Ecto neural progenitor cell (in vitro differentiated cells): ENCODE results near the gene SBK3.
"Not testable (repeated sequence)": the region's sequence is repeated elsewhere in the genome, so short reads cannot be mapped to it uniquely, and the experiment has no call there.

Source experiments
- DNase-seq: peaks from one replicate; pipeline ENCODE4 v3.0.0-alpha.2; 2018; ENCODE audit warnings: low spot score

SBK3 gene, protein sequence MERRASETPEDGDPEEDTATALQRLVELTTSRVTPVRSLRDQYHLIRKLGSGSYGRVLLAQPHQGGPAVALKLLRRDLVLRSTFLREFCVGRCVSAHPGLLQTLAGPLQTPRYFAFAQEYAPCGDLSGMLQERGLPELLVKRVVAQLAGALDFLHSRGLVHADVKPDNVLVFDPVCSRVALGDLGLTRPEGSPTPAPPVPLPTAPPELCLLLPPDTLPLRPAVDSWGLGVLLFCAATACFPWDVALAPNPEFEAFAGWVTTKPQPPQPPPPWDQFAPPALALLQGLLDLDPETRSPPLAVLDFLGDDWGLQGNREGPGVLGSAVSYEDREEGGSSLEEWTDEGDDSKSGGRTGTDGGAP

DNA sequence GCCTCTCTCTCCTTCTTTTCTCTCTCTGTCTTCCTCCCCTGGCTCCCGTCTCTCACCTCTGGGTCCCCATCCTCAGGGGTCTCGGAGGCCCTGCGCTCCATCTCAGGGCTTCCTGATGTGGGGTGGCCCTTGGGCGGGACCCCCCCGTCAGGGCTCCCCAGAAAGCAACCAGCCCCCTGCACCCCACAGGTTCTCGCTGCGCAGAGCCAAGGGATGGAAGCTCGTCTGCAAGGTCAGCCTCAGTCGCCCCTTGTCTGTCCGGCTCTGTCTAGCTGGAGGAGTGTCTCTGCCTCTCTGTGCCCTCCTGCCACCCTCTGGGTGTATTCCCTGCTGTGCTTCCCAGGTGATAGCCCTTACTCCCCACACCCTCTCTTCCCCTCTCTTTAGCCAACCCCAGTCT, at the start of gene SBK3:
TSS of gene SBK3 (minus strand) at position 101 of the 400 bp plus-strand sequence. CDS start at position 101, 0 bp downstream.
- DNase-seq = no peak

DNA sequence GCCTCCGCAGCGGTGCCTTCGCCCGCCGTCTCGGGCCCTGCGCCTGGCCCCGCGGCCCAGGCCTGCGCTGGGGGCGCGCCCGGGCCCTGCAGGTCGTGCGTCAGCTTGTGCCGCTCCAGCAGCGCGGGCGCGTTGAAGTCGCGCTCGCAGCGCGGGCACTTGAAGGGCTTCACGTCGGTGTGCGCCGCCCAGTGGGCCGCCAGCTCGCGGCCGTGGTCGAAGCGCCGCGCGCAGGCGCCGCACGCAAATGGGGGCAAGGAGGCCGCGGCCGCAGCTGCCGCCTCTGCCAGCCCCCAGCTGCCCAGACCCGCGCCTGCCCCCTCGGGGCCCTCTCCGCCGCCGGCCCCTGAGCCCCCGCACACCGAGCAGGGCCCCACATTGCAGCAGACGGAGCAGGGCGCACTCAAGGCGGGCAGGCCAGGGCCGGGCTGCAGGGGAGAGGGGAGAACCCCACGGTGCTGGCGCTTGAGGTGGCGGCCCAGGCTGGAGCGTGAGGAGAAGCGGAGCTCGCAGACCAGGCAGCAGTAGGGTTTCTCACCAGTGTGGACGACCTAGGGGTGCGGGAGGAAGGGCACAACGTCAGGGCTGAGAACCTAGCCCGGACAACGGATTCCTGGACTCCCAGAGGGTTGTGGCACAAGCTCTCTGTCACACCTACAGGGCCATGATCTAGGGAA, 47.9 kb upstream of the SBK3 start:
- DNase-seq = no peak

DNA sequence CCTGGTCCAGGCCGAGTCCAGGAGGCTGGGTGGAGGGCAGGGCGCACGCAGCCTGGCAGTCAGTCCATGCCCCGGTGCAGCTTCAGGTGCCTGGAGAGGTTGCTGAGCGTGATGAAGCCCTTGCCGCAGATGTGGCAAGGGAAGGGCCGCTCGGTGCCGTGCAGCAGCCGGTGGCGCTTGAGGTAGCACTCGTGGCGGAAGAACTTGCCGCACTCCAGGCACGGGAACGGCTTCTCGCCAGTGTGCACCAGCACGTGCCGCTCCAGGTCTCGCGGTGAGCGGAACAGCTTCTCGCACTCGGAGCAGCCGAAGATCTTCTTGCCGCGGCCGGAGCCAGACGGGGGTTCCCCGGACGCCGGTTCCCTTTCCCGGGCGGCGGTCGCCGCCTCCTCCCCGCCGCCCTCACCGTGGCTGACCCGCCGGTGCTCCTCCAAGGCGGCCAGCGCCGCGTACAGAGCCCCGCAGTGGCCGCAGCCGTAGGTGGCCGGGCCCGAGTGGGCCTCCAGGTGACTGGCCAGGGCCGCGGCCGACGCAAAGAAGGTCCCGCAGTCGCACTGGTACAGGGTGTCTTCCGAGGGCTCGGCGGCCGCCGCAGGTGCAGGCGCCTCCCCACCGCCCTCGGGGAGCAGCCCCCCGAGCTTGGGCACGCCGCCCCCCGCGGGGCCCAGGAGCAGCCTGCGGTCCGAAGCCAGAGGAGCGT, 47.2 kb upstream of the SBK3 start:
- DNase-seq = no peak

DNA sequence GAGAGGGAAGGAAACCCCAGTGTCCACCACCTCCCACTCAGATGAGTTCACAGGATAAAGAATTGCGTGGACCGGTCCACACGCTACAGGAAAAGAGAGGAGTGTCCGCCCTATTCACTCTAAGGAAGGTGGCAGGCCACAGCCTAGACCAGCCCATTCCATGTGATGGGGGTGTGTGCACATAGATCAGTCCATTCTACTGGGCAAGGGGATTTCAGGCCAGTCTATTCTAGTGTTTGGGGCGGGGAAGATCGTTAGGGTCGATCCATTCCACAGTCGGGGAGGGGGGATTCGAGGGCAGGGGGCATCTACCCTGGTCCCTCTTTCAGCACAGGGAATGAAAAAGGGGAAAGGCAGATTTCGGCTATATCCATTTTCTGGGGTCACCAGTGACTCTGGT, 46.2 kb upstream of the SBK3 start:
- no peak for DNase-seq

DNA sequence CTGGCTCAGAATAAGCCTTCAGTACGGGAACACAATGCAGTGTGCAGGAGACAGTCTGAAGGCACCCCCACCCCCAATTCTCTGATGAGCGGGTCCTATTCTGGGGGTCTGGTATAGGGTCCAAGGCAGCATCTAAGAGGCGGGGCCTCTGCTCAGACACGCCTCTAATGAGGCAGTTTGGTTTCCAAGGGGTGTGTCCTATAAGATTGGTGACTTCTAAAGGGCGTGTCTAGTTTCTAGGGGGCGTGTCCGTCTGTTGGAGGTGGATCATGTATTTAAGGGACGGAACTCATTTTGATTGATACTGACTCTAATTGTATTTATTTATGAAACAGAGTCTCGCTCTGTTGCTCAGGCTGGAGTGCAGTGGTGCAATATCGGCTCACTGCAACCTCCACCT, 45.3 kb upstream of the SBK3 start:
- DNase-seq = no peak

DNA sequence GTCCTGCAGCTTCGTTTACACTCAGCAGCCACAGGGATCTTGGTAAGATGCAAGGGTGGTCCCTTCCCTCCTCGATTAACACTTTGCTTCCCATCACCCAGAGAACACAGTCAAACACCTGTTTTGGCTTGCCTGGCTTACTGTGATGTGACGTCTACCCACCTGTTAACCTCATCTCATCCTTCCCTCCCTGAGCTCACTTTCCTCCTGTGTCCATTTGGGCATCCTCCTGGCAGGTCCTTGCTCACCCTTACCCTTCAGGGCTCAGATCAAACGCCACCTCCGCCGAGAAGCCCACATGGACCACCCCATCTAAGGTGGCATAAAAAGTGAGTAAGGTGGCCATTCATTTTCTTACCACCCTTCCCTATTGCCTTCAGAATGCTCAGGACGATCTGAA, 44.8 kb upstream of the SBK3 start:
- DNase-seq = no peak

DNA sequence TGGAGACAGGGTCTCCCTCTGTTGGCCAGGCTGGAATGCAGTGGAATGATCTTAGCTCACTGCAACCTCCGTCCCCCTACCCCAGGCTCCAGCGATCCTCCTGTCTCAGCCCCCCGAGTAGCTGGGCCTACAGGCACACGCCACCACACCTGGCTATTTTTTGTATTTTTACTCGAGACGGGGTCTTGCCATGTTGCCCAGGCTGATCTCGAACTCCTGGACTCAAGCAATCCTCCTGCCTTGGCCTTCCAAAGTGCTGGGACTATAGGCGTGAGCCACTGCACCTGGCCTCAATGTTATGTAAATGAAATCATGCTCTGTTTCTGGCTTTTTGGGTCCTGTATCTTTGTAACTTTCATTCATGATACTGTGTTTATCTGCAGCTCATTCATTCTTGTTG, 43.4 kb upstream of the SBK3 start:
- DNase-seq = no peak

DNA sequence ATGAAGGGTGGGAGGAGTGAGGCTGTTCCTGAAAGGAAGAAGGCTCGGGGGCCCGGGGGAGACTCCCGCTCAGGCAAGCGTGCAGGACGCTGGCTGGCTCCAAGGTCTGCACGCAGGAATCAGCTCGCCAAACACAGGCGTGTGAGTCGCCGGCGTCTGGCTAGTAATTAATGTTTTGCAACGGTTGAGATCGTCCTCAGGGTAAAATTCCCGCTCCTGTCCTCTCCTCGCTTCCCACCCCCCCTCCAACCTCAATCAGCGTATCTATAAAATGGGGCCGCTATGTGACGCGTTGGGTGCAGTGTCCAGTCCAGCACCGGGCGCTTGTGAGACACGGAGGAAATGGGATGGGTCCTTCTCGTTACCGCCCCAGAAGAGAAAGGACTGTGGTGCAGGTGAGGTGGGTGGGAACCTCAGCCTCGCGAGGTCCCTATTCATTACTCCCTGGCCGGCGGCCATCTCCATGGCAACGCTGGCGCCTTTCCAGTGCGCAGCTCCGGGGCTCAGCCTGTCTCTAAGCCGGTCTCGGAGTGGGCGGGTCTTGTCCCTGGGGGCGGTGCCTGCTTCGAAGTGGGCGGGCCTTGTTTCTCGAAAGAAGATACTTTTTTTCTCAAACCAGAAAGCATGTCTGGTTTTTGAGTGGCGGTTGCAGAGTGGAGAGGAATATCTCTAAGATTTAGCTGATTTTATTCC, 41.8 kb upstream of the SBK3 start:
- peak; percentile 97 for DNase-seq

DNA sequence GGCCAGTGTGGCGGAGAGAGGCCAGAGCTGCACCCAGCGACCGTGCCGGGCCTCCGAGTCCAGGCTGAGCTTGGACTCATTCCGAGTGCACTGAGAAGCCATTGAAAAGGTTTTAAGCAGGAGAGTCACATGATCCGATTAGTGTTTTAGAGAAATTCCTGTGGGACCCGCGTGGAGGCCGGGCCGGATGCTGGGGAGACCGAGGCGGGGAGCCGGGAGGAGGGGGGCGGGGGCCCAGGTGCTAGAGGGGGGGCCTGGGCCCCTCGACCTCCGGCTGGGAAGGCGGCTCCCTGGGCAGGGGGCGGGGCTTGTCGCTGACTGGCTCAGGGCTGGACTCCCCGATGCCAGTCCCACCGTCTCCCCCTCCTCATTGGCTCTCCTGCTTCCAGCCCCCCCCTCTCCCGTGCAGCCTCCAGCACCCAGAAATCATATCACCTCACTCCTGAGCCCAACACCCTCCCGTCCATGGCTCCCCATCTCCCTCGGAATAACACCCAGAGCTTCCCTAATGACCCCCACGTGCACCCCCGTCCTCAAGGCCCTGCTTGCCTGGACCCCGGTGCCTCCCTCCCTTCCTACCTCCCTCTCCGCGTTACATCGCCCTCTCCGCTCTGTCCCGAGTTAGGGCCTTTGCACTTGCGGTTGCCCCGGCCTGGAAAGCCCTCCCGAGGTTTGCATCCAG, 40.5 kb upstream of the SBK3 start:
- peak; percentile 89 for DNase-seq

DNA sequence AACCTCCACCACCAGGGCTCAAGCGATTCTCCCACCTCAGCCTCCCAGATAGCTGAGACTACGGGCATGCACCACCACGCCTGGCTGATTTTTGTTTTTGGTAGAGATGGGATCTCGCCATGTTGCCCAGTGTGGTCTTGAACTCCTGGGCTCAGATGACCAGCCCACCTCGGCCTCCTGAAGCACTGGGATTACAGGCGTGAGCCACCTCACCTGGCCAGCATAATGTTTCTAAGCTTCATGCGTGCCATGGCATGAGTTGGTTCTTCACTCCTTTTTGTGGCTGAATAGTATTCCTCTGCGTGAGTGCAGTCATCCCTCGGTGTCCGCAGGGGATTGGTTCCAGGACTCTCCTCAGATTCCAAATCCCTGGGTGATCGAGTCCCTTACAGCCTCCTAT, 39.5 kb upstream of the SBK3 start:
- DNase-seq = no peak

DNA sequence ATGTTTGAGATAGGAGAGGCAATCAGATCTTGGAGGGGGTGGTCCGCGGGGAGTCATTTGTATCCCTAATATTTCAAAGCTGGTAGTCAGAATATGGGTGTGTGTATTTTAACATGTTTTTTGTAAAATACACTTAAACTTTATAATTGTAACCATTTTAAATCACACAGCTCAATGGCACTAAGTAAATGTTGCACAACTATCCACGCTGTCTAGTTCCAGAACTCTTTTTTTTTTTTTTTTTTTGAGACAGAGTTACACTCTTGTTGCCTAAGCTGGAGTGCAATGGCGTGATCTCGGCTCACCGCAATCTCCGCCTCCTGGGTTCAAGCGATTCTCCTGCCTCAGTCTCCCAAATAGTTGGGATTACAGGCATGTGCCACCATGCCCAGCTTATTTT, 38.6 kb upstream of the SBK3 start:
- not testable (repeated sequence) for DNase-seq

DNA sequence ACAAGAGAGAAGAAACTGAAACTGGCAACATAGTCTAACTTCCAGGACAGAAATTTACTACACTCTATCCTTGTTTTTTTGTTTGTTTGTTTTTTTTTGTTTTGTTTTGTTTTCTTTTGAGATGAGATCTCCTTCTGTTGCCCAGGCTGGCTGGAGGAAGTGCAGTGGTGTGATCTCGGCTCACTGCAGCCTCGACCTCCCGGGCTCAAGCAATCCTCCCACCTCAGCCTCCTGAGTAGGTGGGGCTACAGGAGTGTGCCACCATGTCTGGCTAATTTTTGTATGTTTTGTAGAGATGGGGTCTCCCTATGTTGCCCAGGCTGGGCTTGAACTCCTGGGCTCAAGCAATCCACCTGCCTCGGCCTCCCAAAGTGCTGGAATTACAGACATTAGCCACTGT, 36.9 kb upstream of the SBK3 start:
- DNase-seq = not testable (repeated sequence)

DNA sequence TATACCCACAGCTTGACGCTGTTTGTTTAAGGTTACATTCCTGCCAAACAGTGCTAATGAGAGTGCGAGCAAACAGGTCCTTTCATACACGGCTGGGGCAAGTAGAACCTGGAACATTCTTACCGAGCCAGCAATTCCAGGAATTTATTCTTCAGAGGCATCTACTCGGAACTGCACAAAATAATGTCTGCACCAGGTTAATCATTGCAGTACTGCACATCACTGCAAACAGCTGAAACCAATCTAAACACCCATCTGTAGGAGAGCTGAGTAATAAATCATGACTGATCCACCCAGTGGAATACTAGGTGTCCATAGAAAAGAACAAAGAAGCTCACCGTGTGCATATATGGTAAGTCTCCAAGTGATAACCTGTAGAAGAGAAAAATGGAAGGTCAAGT, 36.5 kb upstream of the SBK3 start:
- DNase-seq = no peak

DNA sequence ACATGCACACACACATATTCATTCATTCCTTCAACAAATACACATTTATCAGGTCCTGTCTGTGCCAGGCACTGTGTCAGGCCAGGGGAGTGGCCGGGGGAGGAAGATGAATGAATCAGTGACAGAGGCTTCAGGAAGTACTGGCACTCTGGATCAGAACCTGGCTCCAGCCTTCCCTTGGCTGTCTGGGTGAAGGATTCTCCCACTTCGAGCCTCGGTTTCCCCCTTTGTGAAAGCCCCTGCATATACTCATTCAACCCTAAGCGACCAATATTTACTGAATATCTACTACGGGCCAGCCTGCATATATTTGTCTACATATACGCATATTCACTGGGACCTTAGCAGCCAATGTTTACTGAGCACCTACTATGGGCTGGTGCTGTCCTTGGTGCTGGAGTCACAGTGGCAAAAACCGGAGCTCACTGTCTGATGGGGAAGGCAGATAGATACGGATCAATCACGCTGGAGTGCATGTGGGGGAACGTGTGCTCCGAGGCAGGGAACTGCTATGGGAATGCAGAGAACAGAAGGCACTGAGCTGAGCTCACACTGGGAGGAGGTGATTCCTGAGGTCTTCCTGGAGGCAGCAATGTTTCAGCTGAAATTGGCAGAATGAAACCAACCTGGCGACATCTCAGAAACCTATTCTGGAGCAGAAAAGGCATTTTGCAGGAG, 35.9 kb upstream of the SBK3 start:
- no peak for DNase-seq

DNA sequence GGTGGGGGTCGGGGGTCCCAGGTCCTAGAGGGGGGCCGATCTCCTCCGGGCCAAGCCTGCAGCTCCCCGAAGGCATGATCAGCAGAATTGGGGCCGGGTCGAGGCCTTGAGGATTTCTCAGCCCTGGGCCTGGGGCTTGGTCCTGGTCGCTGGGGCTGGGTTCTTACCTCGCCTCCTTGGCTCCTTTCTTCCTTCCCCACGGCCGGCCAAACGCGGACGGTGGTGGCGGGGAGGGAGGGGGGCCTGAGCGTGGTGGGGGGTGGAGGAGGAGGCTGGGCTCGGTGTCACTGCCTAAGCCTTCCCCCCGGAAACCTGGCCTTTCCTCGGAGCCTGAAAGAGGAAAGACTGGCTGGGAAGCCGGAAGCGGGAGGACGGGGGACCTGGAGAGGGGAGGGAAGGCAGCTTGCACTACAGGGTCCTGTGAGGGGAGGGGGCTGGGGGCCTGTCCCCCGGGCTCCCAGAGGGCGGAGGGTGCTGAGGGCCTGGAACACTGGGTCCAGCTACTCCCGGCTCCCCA, 35.3 kb upstream of the SBK3 start, which contains the start of gene ZNF579:
TSS of gene ZNF579 (minus strand) at position 221 of the 517 bp plus-strand sequence. CDS start 1,209 bp downstream, outside the sequence.
- peak; percentile 90 for DNase-seq

DNA sequence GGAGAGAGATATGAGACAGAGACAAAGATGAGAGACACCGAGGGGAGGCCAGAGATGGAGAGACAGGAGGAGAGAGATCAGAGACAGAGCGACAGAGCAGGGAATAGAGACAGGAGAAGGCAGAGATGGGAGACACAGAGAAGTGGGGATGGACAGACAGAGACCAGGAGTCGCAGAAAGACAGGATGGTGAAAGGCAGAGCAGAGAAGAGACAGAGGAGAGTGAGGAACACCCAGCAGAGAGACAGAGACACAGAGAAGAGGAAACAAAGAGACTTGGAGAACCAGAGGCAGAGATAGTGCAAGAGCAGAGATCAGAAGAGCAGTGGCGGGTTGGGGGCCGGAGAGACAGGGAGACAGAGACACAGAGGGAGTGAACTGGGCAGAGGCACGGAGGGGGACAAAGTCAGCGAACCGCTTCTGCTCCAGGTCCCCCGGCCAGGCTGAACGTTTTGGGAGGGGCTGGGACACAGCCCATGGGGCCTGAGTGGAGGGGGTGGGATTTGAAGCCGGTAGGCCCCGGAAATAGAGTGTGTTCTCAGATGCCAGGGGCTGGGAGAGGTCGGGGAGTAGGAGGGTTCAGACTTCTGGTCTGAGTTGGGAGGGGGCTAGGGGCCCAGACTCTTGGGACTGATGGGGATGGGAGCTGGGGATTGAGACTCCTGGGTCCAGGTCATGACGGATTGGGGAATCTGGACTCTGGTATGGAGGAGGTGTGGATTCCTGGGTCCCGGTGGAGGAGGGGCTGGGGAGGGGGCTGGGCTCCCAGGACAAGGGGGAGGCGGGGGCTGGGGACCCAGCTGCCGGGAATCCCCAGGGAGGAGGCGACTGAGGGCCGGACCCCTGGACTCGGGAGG, 34.7 kb upstream of the SBK3 start:
- DNase-seq = no peak

DNA sequence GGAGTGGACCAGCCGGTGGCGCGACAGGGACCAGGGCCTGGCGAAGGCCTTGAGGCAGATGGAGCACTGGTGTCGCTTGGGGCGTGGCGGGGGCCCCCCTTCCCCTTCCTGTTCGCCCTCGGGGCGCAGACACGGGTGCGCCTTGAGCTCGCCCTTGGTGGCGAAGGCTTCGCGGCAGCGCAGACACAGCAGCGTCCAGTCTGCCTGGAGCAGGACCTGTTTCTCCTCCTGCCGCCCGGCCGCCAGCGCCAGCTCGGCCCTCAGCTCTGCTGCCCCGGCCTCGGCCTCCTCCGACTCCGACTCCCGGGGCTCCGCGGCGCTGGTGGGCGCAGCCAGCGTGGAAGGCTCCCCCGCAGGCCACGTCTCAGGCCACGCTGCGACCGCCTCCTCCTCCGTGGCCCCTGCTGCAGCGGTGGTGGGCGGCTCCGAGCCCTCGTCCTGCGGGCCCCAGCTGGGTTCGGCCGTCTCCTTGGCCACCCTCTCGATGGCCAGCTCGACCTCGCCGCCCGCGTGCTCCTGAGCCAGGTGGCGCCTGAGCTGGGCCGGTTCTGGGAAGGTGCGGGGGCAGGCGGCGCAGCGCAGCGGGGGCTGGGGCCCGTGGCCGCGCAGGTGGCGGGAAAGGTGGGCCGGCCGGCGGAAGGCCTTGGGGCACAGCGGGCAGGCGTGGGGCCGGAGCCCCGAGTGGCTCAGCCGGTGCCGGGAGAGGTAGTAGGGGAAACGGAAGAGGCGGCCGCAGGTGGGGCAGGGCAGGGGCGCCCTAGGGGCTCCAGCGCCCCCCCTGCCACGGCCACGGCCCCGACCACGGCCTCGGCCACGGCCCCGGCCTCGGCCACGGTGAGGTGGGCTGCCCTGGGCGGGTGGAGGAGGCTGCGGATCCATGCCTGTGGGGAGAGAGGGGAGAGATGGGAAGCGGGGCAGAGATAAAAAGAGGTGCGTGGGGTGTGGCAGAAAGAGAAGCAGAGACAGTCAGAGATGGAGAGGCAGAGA, 33.7 kb upstream of the SBK3 start:
- no peak for DNase-seq

DNA sequence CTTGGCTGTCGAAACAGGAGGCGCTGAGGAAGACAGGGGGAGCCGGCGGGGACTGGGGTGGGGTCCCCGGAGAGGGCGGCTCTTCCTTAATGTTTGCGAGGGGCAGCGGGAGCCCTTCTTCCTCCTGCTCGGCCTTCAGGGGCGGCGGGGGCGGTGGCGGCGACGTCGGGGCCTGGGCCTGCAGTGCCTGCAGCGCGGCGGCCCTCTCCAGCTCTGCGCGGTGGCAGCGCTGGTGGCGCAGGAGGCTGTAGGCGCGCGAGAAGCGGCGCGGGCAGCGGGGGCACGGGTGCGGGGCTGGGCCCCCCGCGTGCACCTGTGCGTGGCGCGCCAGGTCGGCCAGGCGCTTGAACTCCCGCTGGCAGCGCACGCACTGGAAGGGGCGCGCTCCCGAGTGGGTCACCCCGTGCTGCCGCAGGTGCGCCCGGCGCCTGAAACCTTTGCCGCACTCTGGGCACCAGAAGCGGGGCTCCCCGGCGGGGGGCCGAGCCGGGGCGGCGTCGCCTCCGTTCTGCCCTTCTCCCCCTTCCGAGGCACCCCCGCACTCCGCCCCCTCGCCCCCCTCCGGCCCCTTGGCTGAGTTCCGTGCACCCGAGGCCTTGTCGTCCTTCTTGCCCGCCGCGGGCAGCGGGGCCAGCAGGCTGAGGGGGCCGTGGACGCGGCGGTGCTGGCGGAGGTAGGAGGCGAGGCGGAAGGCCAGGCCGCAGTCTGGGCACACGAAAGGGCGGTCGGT, 32.9 kb upstream of the SBK3 start:
- no peak for DNase-seq
